GM20431 (cell line): ENCODE measurements around the gene PDZRN3.
"Not testable (repeated sequence)": the region's sequence is repeated elsewhere in the genome, so short reads cannot be mapped to it uniquely, and the experiment has no call there.

Source experiments
- in situ Hi-C: fragments of 300-500 bp; cut with MseI, MboI; formaldehyde crosslinking; loops from one replicate; pipeline ENCODE4 v1.15.0; 2020; ENCODE audit warnings: low sequenced_read_pairs; ENCODE audit not compliant: unreplicated experiment

The PDZRN3 gene

GRCh38 chr3:73474619-73475018 lies 150.1 kb downstream of the PDZRN3 start:
- in situ Hi-C loops, result no loop called here

GRCh38 chr3:73473898-73474416 lies 150.8 kb downstream of the PDZRN3 start:
- in situ Hi-C loops, result no loop called here

GRCh38 chr3:73473181-73473897 lies 151.4 kb downstream of the PDZRN3 start:
- in situ Hi-C loops, result no loop called here

GRCh38 chr3:73471986-73472787 lies 152.6 kb downstream of the PDZRN3 start:
- in situ Hi-C loops, result no loop called here

- in situ Hi-C loops, result no loop called here
Observed at GRCh38 chr3:73470860-73471259, 153.9 kb downstream of the PDZRN3 start.

- in situ Hi-C loops, result no loop called here
Observed at GRCh38 chr3:73469331-73469730, 155.4 kb downstream of the PDZRN3 start.

- in situ Hi-C loops, result no loop called here
Observed at GRCh38 chr3:73467211-73467610, 157.5 kb downstream of the PDZRN3 start.

GRCh38 chr3:73465926-73466325 lies 158.8 kb downstream of the PDZRN3 start:
- in situ Hi-C loops, result no loop called here

GRCh38 chr3:73464126-73464525 lies 160.6 kb downstream of the PDZRN3 start:
- in situ Hi-C loops, result not testable (repeated sequence)

- in situ Hi-C loops, result no loop called here
Observed at GRCh38 chr3:73461547-73461946, 163.2 kb downstream of the PDZRN3 start.

GRCh38 chr3:73459711-73460110 lies 165.0 kb downstream of the PDZRN3 start:
- in situ Hi-C loops, result no loop called here

GRCh38 chr3:73453666-73454065 lies 171.1 kb downstream of the PDZRN3 start:
- in situ Hi-C loops, result no loop called here

- in situ Hi-C loops, result no loop called here
Observed at GRCh38 chr3:73452729-73453128, 172.0 kb downstream of the PDZRN3 start.

GRCh38 chr3:73451301-73451944 lies 173.3 kb downstream of the PDZRN3 start:
- in situ Hi-C loops, result no loop called here

GRCh38 chr3:73449774-73450173 lies 175.0 kb downstream of the PDZRN3 start:
- in situ Hi-C loops, result no loop called here

GRCh38 chr3:73448761-73449301 lies 175.9 kb downstream of the PDZRN3 start:
- in situ Hi-C loops, result no loop called here

GRCh38 chr3:73448041-73448440 lies 176.7 kb downstream of the PDZRN3 start:
- in situ Hi-C loops, result no loop called here

GRCh38 chr3:73447111-73447510 lies 177.6 kb downstream of the PDZRN3 start:
- in situ Hi-C loops, result no loop called here

- in situ Hi-C loops, result no loop called here
Observed at GRCh38 chr3:73446467-73447110, 178.2 kb downstream of the PDZRN3 start.

- in situ Hi-C loops, result no loop called here
Observed at GRCh38 chr3:73442886-73443285, 181.9 kb downstream of the PDZRN3 start.
